Daoy (cell line): ENCODE data around the gene LRRK1. TPM values are rescaled to one million over a fixed set of nuclear protein-coding genes. Genes with fewer than 3 reads are reported as not detected.
"Not testable (repeated sequence)": the region's sequence is repeated elsewhere in the genome, so short reads cannot be mapped to it uniquely, and the experiment has no call there.

Experiments used
- DNase-seq: peaks from one replicate; pipeline ENCODE4 v3.0.0-alpha.2; 2015; ENCODE audit warnings: low read depth
- total RNA-seq: library from RNA; depleted of rRNA; stranded (reverse); fragments of >200 nt; shearing (Covaris generic); gene quantifications from 2 replicates; pipeline ENCODE4 v1.2.3, GENCODE V29; 2014

LRRK1 gene
- total RNA-seq, 1 experiment from 2014 or later: 7.1 TPM

GRCh38 chr15:101069654-101069973 lies 150.5 kb downstream of the LRRK1 start:
- no peak for DNase-seq

DNA sequence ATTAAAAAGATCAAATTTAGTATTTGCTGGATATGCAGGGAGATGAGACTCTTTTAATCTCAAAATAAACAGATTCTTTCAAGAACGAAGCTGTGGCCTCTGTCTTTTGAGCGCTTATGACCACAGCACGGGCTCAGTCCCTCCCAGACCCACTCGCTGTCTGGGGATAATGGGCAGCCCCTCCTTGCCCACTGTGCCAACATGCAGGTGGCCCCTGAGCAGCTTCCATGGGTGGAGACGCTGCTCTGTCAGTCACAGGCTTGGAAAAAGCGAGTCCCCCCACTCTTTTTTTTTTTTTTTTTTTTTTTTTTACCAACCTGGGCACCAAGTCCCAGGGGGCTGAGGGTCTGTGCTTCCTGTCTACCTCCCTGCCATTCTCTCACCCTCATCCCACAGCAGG lies 150.9 kb downstream of the LRRK1 start:
- no peak for DNase-seq

- DNase-seq: peak; percentile 69
These were observed 151.5 kb downstream of the LRRK1 start for GRCh38 chr15:101070502-101071273.

- no peak for DNase-seq
These were observed 152.5 kb downstream of the LRRK1 start for GRCh38 chr15:101071651-101072050.

- not testable (repeated sequence) for DNase-seq
These were observed 153.1 kb downstream of the LRRK1 start for GRCh38 chr15:101072235-101072634.

GRCh38 chr15:101077806-101078668 lies 158.9 kb downstream of the LRRK1 start:
- not testable (repeated sequence) for DNase-seq

DNA sequence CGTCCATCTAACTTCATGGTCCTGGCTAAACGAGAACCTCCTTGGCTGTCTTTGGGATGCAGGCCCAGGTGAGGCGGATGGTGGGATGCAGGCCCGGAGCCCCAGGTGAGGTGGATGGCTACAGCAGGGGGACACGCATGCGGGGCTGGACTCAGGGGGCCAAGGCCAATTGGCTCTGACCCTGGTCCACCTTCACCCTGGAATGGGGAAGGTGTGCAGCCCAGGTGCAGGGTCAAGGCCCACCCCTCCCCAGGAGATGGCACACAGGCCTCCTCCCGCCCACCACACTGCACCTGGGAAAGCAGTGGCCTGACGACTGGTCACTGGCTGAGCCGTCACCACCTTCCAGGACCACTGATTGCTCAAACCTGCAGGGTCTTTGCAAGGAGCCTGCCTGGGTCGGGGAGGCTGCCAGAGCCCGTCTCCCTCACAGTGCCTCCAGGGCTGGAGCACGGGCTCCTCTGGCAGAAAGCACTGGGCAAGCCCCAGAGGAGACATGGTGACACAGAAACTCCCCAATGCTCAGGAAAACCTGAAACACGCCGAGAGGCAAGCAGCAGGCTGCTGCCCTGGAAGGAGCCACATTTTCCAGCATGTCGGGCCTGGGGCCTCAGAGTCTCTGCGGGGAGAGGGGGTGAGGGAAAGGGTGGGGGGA lies 159.6 kb downstream of the LRRK1 start:
- DNase-seq: no peak

GRCh38 chr15:101081900-101082299 lies 162.7 kb downstream of the LRRK1 start:
- no peak for DNase-seq

DNA sequence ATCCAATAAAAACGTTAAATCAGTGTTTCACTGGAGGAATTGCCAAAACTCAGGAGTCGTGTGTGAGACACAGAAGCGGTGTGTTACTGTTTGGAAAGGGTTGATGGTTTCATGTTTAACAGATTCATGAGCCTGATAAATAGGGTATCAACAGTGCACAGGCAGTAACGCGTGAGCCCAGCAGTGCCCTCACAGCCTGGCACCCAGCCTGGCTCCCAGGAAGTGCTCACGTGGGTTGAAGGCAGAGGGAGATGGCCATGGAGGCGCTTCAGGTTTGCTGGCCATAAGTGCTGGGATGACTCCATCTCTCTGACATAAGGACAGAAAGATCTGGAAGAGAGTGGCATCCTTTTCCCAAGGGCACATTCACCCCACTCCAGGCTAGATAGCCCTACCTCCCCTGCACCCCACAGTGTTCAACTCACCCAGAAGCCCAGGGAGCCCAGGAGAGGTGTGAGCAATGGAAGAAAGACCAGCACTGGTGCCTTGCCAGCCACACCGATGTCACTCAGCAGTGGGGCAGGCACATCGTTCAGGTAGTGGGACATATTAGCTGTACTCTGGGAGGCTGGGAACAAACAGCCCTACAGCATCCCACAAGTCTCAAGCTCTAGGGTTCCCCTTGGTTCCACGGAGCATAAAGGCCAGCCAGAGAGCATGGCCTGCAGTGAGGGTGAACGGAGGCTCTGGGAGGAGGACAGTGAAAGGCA lies 164.3 kb downstream of the LRRK1 start:
- no peak for DNase-seq

DNA sequence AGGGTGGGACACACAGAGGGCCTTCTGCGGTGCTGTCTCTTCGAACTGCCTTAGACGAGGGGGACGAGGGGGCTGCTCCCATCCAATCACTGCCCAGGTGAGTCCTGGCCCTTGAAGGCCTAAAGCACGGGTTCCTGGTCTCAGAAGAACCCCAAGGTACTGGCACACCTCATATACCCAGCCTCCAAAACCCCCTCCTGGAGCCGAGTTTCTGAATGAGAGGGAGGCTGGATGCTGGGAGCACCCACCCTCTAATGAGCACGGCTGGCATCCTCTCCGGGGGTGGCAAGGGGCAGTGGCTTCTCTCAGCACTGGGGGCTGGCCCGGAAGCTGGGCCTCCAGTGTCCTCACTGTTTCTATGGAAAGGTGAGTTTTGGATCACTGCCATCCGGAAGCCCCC lies 165.6 kb downstream of the LRRK1 start:
- DNase-seq: no peak

DNA sequence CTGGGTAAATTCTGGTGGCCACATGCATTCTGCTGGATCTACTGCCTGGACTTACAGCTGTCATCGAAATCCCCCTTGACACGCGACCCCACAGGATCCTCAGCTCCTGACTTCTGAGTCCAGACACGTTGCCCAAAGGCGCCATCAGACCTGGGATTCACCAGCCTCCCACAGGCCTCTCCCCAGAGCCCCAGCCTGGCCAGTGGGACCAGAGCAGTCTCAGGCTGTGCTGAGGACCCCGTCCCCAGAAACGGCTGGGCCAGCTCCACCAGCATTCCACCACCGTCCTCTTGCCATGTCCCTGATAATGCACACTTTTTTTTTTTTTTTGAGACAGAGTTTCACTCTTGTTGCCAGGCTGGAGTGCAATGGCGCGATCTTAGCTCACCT lies 166.1 kb downstream of the LRRK1 start:
- no peak for DNase-seq

- DNase-seq: no peak
These were observed 167.4 kb downstream of the LRRK1 start for GRCh38 chr15:101086394-101087171.

GRCh38 chr15:101087172-101087769 lies 168.1 kb downstream of the LRRK1 start:
- no peak for DNase-seq

DNA sequence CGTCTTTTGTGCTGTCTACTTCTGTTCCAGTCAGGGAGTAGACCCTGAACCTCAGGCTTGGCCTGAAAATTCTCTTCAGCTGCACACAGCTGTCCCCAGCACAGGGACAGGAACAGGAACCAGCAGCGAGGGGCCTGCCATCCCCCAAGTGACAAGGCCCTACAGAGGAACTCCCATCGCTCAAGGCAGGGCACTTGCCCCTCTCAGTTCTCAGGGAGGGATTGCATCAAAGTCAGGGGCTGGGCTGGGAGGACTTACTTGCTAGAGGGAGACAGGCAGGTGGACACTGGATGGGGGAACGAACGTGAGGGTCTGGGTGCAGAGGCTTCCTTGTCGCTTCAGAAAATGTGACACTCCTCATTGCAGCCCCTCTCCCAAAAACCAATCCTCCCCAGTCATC lies 169.1 kb downstream of the LRRK1 start:
- no peak for DNase-seq

GRCh38 chr15:101088788-101089578 lies 169.8 kb downstream of the LRRK1 start:
- peak; percentile 72 for DNase-seq

GRCh38 chr15:101089579-101090427 lies 170.6 kb downstream of the LRRK1 start:
- DNase-seq: no peak

DNA sequence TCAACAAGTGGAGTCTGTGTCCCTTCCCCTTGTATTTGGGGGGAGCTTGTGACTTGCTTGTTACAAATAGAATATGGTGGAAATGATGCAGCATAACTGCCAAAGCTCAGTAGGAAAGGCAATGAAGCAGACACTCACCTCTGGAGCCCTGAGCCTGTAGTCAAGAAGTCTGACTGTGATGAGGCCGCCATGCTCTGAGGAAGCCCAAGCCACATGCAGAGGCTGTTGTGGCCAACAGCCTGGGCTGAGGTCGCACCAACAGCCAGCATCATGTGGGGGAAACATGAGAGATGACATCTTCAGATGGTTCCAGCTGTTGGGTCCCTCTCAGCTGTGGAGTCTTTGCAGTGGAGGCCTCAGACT lies 171.3 kb downstream of the LRRK1 start:
- DNase-seq: no peak

- DNase-seq: no peak
These were observed 172.2 kb downstream of the LRRK1 start for GRCh38 chr15:101091080-101092017.
